ENCODE data around the gene ULK4. TPM values are rescaled to one million over a fixed set of nuclear protein-coding genes. Genes with fewer than 3 reads are reported as not detected.
"Not testable (repeated sequence)": the region's sequence is repeated elsewhere in the genome, so short reads cannot be mapped to it uniquely, and the experiment has no call there.

ULK4 gene
- total RNA-seq, 1 experiment from 2014 or later: 14.3 TPM

- Histone ChIP-seq H3K9me3 (ENCODE audit: control insufficient read depth, insufficient read depth, low read depth, low read length) (no peaks in the 10 kb centered on the region), H3K27me3 (ENCODE audit: control insufficient read depth, insufficient read depth, low read length) (no peaks in the 10 kb centered on the region), H3K36me3 (ENCODE audit: control insufficient read depth, insufficient read depth, low read length) (no peaks in the 10 kb centered on the region), H3K4me3 (ENCODE audit: low read depth in 2 of 2, low read length in 2 of 2) (no peak overlapping the region), H3K4me1 (ENCODE audit: control insufficient read depth, insufficient read depth, low read length) (no peaks in the 10 kb centered on the region), H3K27ac (ENCODE audit: low read length) (no peak overlapping the region)
- in situ Hi-C loops (cut with HindIII; ENCODE audit: low pct_unique_long_range_greater_than_20kb, low sequenced_read_pairs) (no loop called here), intact Hi-C loops (cut with micrococcal nuclease; ENCODE audit: unreplicated experiment) (no loop called here)
- BruUV-seq (replicated peaks): no TSS peak
- ATAC-seq: no peak
- no peak for DNase-seq (ENCODE audit: low read depth, low spot score)
- CTCF ChIA-PET: no interaction called here
- TF ChIP-seq SIN3A (IDR thresholded peaks at IDR 0.05; ENCODE audit: borderline replicate concordance, insufficient read depth, low read depth, low read length): no peak
- no peak for TF ChIP-seq CTCF (IDR thresholded peaks at IDR 0.05)
- no peak for TF ChIP-seq POLR2AphosphoS5 (IDR thresholded peaks at IDR 0.05; ENCODE audit: low read depth, low read length)
- TF ChIP-seq REST (IDR thresholded peaks at IDR 0.05; ENCODE audit: insufficient read depth in 1 of 2, low read depth in 2 of 2, low read length in 1 of 2): no peak
- TF ChIP-seq TCF7L2 (IDR thresholded peaks at IDR 0.05; ENCODE audit: low read depth, low read length): no peak
- POLR2A ChIA-PET: no interaction called here
Measured at GRCh38 chr3:41565948-41566514, 395.9 kb downstream of the ULK4 start.

- no peaks in the 10 kb centered on the region for H3K27me3 ChIP-seq (ENCODE audit: control insufficient read depth, insufficient read depth, low read length)
- DNase-seq (ENCODE audit: low read depth, low spot score) (no peak), ATAC-seq (no peak)
- H3K27ac ChIP-seq (ENCODE audit: low read length): no peak overlapping the region
- no peaks in the 10 kb centered on the region for H3K36me3 ChIP-seq (ENCODE audit: control insufficient read depth, insufficient read depth, low read length)
- in situ Hi-C loops (cut with HindIII; ENCODE audit: low pct_unique_long_range_greater_than_20kb, low sequenced_read_pairs) (no loop called here), intact Hi-C loops (cut with micrococcal nuclease; ENCODE audit: unreplicated experiment) (no loop called here)
- H3K9me3 ChIP-seq (ENCODE audit: control insufficient read depth, insufficient read depth, low read depth, low read length): no peaks in the 10 kb centered on the region
- ChIA-PET POLR2A (no interaction called here), CTCF (no interaction called here)
- no peaks in the 10 kb centered on the region for H3K4me1 ChIP-seq (ENCODE audit: control insufficient read depth, insufficient read depth, low read length)
- BruUV-seq (replicated peaks): no TSS peak
- no peak overlapping the region for H3K4me3 ChIP-seq (ENCODE audit: low read depth in 2 of 2, low read length in 2 of 2)
- TF ChIP-seq CTCF (IDR thresholded peaks at IDR 0.05): no peak
- no peak for TF ChIP-seq REST (IDR thresholded peaks at IDR 0.05; ENCODE audit: insufficient read depth in 1 of 2, low read depth in 2 of 2, low read length in 1 of 2)
- TF ChIP-seq TCF7L2 (IDR thresholded peaks at IDR 0.05; ENCODE audit: low read depth, low read length): no peak
- TF ChIP-seq SIN3A (IDR thresholded peaks at IDR 0.05; ENCODE audit: borderline replicate concordance, insufficient read depth, low read depth, low read length): no peak
- TF ChIP-seq POLR2AphosphoS5 (IDR thresholded peaks at IDR 0.05; ENCODE audit: low read depth, low read length): no peak
Measured at GRCh38 chr3:41565003-41565402, 396.9 kb downstream of the ULK4 start.

GRCh38 chr3:41556245-41556644 lies 405.7 kb downstream of the ULK4 start:
- ATAC-seq; H3K27ac ChIP-seq (ENCODE audit: low read length); CTCF ChIA-PET; intact Hi-C loops (cut with micrococcal nuclease; ENCODE audit: unreplicated experiment); BruUV-seq (replicated peaks); H3K36me3 ChIP-seq (ENCODE audit: control insufficient read depth, insufficient read depth, low read length); H3K4me1 ChIP-seq (ENCODE audit: control insufficient read depth, insufficient read depth, low read length); H3K27me3 ChIP-seq (ENCODE audit: control insufficient read depth, insufficient read depth, low read length); H3K4me3 ChIP-seq (ENCODE audit: low read depth in 2 of 2, low read length in 2 of 2); in situ Hi-C loops (cut with HindIII; ENCODE audit: low pct_unique_long_range_greater_than_20kb, low sequenced_read_pairs); DNase-seq (ENCODE audit: low read depth, low spot score); H3K9me3 ChIP-seq (ENCODE audit: control insufficient read depth, insufficient read depth, low read depth, low read length); POLR2A ChIA-PET: not testable (repeated sequence)
